Astrocyte of the spinal cord (primary cell): ENCODE results near the gene ZNF646.

ENCODE experiments used
- DNase-seq: peaks from one replicate; pipeline ENCODE4 v3.0.0; 2011; ENCODE audit warnings: low read depth, low spot score
- H3K4me3 ChIP-seq: 2 replicates; pipeline ENCODE4 v1.5.1; 2011; ENCODE audit warnings: low read depth, mild to moderate bottlenecking, low read length, moderate library complexity
- in situ Hi-C: cut with HindIII; loops from 2 replicates; pipeline ENCODE4 v1.10.0; 2017; ENCODE audit warnings: low sequenced_read_pairs
- TF ChIP-seq, protein P1 (sequence below): IDR thresholded peaks from 2 replicates; pipeline ENCODE4 v1.5.1; 2012; ENCODE audit warnings: low read depth, mild to moderate bottlenecking, low read length, inconsistent platforms

ZNF646 gene

DNA sequence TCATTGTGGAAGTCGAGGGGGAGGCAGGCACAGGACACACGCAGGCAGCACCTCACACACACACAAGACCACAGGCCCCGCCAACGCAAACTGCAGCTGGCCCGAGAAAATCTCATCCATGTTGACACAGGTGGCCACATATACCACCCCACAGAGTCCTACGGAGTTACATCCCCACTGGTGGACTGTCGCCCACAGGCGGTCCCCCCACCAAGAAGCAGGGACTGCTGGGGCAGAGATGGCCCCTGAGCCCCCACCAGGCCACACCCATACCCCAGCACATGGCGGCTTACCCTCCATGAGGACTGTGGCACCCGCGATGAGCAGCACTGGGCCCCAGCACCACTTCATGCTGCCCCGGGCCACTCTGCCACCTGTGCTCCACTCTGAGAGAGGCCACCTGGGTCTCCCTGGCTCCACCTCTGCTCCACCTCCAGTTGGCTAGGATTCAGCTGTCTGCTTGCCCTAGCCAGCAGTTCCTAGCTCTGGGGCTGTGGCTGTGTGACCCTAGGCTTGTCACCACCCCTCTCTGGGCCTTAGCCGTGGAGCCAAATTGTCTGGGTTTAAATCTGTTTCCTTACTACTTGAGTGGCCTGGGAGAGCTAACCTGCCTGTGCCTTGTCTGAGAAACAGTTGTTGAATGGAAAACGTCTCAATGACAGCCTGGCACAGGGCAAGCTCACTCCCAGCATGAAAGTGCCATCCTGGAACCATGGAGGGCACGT is 14.4 kb downstream of the ZNF646 start, which contains the start of gene PRSS53:
TSS of gene PRSS53 (minus strand) at position 485 of the 725 bp plus-strand sequence. CDS start at position 351, 134 bp downstream.
- TF ChIP-seq, protein P1, sequence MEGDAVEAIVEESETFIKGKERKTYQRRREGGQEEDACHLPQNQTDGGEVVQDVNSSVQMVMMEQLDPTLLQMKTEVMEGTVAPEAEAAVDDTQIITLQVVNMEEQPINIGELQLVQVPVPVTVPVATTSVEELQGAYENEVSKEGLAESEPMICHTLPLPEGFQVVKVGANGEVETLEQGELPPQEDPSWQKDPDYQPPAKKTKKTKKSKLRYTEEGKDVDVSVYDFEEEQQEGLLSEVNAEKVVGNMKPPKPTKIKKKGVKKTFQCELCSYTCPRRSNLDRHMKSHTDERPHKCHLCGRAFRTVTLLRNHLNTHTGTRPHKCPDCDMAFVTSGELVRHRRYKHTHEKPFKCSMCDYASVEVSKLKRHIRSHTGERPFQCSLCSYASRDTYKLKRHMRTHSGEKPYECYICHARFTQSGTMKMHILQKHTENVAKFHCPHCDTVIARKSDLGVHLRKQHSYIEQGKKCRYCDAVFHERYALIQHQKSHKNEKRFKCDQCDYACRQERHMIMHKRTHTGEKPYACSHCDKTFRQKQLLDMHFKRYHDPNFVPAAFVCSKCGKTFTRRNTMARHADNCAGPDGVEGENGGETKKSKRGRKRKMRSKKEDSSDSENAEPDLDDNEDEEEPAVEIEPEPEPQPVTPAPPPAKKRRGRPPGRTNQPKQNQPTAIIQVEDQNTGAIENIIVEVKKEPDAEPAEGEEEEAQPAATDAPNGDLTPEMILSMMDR: no peak
- no peak for DNase-seq
- in situ Hi-C loops: no loop called here
- H3K4me3 ChIP-seq: no peak within 1 kb of the TSS

DNA sequence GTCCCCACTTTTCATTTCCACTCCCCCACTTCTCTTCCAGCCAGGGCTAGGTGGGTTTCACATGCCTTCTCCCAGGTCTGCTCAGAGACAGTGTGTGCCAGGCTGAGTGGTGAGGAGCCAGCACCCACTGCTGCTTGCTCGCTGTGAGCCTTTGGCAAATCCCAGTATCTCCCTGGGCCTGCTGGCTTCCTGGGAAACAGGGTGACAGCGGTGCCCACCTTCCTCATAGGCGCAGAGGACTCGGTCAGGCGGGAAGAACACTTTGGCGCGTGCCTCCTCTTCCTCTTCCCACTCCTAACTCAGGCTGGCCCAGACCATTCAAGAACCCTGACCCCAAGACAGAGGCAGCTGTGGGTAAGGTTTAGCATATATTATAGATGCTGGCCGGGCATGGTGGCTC is 15.0 kb downstream of the ZNF646 start:
- H3K4me3 ChIP-seq: no peak overlapping the region
- DNase-seq: no peak
- TF ChIP-seq, protein P1: no peak
- in situ Hi-C loops: no loop called here

- DNase-seq: peak; percentile 73
- TF ChIP-seq, protein P1: no peak
- H3K4me3 ChIP-seq: no peak overlapping the region
- in situ Hi-C loops: no loop called here
Observed at GRCh38 chr16:31090540-31090939, 16.3 kb downstream of the ZNF646 start.

GRCh38 chr16:31092330-31092729 is 18.1 kb downstream of the ZNF646 start:
- in situ Hi-C loops: no loop called here
- H3K4me3 ChIP-seq: no peak overlapping the region
- TF ChIP-seq, protein P1: no peak
- peak; percentile 26 for DNase-seq

GRCh38 chr16:31093132-31093703 is 19.0 kb downstream of the ZNF646 start:
- DNase-seq: peak; percentile 32
- H3K4me3 ChIP-seq: peak overlapping the region; percentile 87
- TF ChIP-seq, protein P1: no peak
- in situ Hi-C loops: no loop called here

GRCh38 chr16:31094088-31094423 is 19.8 kb downstream of the ZNF646 start:
- DNase-seq: peak; percentile 19
- in situ Hi-C loops: no loop called here
- H3K4me3 ChIP-seq: peak overlapping the region; percentile 87
- TF ChIP-seq, protein P1: no peak
